H1 (cell line): ENCODE measurements around the gene FAM237A. TPM values are rescaled to one million over a fixed set of nuclear protein-coding genes. Genes with fewer than 3 reads are reported as not detected.

ENCODE experiments used
- CTCF ChIA-PET: fragments of 300-600 bp; sonication (Branson Sonifier 250); formaldehyde crosslinking; loops from one replicate; lab custom pipeline; 2021; ENCODE audit not compliant: partially characterized antibody; lab: Charles Lee
- POLR2A ChIA-PET: fragments of 300-600 bp; sonication (Branson Sonifier 250); formaldehyde crosslinking; loops from one replicate; lab custom pipeline; 2021; ENCODE audit warnings: inconsistent platforms; ENCODE audit not compliant: partially characterized antibody; lab: Charles Lee
- DNase-seq, 2 experiments: peaks; one replicate each; pipeline versions ENCODE4 v3.0.0 to v3.0.0-alpha.2; 2010 to 2022; ENCODE audit warnings: low spot score in 2 of 2, low read depth in 1 of 2, mixed read lengths in 1 of 2
- FAIRE-seq: peaks from 2 replicates; lab custom pipeline; 2011; peaks lifted over from hg19 to GRCh38; lab: Jason Lieb, UNC
- H2AFZ ChIP-seq: 2 replicates; pipeline ENCODE4 v1.8.1; 2012; ENCODE audit warnings: low read length, inconsistent platforms
- H2AK5ac ChIP-seq: 2 replicates; pipeline ENCODE4 v1.6.1; 2013; ENCODE audit warnings: low read depth, low read length
- H2BK120ac ChIP-seq: replicated peaks from 2 replicates; pipeline ENCODE3; 2013; ENCODE audit warnings: low read depth, low read length, inconsistent platforms
- H2BK12ac ChIP-seq: 2 replicates; pipeline ENCODE4 v1.6.1; 2013; ENCODE audit warnings: low read depth, low read length
- H2BK15ac ChIP-seq: 2 replicates; pipeline ENCODE4 v1.6.1; 2013; ENCODE audit warnings: low read length
- H2BK20ac ChIP-seq: 2 replicates; pipeline ENCODE4 v1.6.1; 2013; ENCODE audit warnings: low read length
- H2BK5ac ChIP-seq: 2 replicates; pipeline ENCODE4 v1.6.1; 2013; ENCODE audit warnings: low read depth, low read length
- H3K14ac ChIP-seq: 2 replicates; pipeline ENCODE4 v1.6.1; 2013; ENCODE audit warnings: inconsistent platforms; ENCODE audit not compliant: insufficient read length
- H3K18ac ChIP-seq: 2 replicates; pipeline ENCODE4 v1.6.1; 2013; ENCODE audit warnings: low read length; ENCODE audit errors: extremely low read depth
- H3K23ac ChIP-seq: 2 replicates; pipeline ENCODE4 v1.6.1; 2013; ENCODE audit warnings: inconsistent platforms; ENCODE audit not compliant: insufficient read length
- H3K23me2 ChIP-seq: 2 replicates; pipeline ENCODE4 v1.6.1; 2013; ENCODE audit warnings: low read depth, low read length
- H3K27ac ChIP-seq: 2 replicates; pipeline ENCODE4 v1.6.1; 2011; ENCODE audit warnings: low read depth, low read length, inconsistent platforms
- H3K27me3 ChIP-seq, 4 experiments: replicated peaks in 1 of 4; 1 replicate in 1 of 4; 2 replicates in 3 of 4; pipeline versions ENCODE4 v1.6.1 to v1.8.1; 2011 to 2013; ENCODE audit warnings: low read length in 3 of 4, mild to moderate bottlenecking in 3 of 4, inconsistent platforms in 2 of 4, mixed read lengths in 2 of 4, moderate library complexity in 1 of 4; ENCODE audit not compliant: control insufficient read depth in 3 of 4, insufficient read depth in 3 of 4; ENCODE audit errors: extremely low read depth in 1 of 4
- H3K36me3 ChIP-seq, 4 experiments: 2 replicates each; pipeline versions ENCODE4 v1.6.1 to v1.8.1; 2011 to 2013; ENCODE audit warnings: mild to moderate bottlenecking in 4 of 4, low read length in 3 of 4, moderate library complexity in 2 of 4, control low read depth in 1 of 4, inconsistent platforms in 1 of 4; ENCODE audit not compliant: insufficient read depth in 4 of 4, control insufficient read depth in 2 of 4
- H3K4ac ChIP-seq: replicated peaks from 2 replicates; pipeline ENCODE3; 2013; ENCODE audit warnings: low read length, low read depth, mixed read lengths, inconsistent platforms; ENCODE audit not compliant: insufficient read length
- H3K4me1 ChIP-seq, 4 experiments: replicated peaks in 1 of 4; 1 replicate in 1 of 4; 2 replicates in 3 of 4; pipeline versions ENCODE4 v1.6.1 to v1.8.1; 2011 to 2013; ENCODE audit warnings: low read length in 3 of 4, inconsistent platforms in 2 of 4, mixed read lengths in 1 of 4; ENCODE audit not compliant: insufficient read depth in 4 of 4, control insufficient read depth in 3 of 4
- H3K4me2 ChIP-seq, 2 experiments: 2 replicates each; pipeline versions ENCODE4 v1.6.1 to v1.8.1; 2011 to 2013; ENCODE audit warnings: low read depth in 2 of 2, low read length in 2 of 2, control low read depth in 1 of 2, inconsistent platforms in 1 of 2, mild to moderate bottlenecking in 1 of 2; ENCODE audit not compliant: insufficient read depth in 1 of 2
- H3K4me3 ChIP-seq, 4 experiments: fragments of 200-600, 300-600 bp in 1 of 4; sonication (generic), shearing (Covaris generic), sonication (Bioruptor Twin) in 1 of 4; 2 replicates each; pipeline versions ENCODE4 v1.5.1 to v1.8.1; 2011 to 2016; ENCODE audit warnings: low read length in 4 of 4, low read depth in 3 of 4, control low read depth in 2 of 4, inconsistent platforms in 2 of 4, mild to moderate bottlenecking in 2 of 4, mixed read lengths in 1 of 4, moderate library complexity in 1 of 4; ENCODE audit not compliant: insufficient read depth in 2 of 4; ENCODE audit errors: extremely low read depth in 1 of 4
- H3K56ac ChIP-seq: replicated peaks from 2 replicates; pipeline ENCODE3; 2013; ENCODE audit warnings: low read depth, mild to moderate bottlenecking, mixed read lengths, low read length, inconsistent platforms; ENCODE audit not compliant: insufficient read length
- H3K79me1 ChIP-seq: 2 replicates; pipeline ENCODE4 v1.6.1; 2013; ENCODE audit warnings: low read depth, low read length, control low read depth
- H3K79me2 ChIP-seq, 2 experiments: 2 replicates each; pipeline versions ENCODE4 v1.6.1 to v1.8.1; 2012 to 2013; ENCODE audit warnings: low read length in 2 of 2, mild to moderate bottlenecking in 2 of 2, inconsistent platforms in 1 of 2; ENCODE audit not compliant: insufficient read depth in 2 of 2, control insufficient read depth in 1 of 2
- H3K9ac ChIP-seq, 4 experiments: replicated peaks in 1 of 4; 1 replicate in 1 of 4; 2 replicates in 3 of 4; pipeline versions ENCODE4 v1.6.1 to v1.8.1; 2011 to 2013; ENCODE audit warnings: low read depth in 3 of 4, low read length in 3 of 4, control low read depth in 2 of 4, mild to moderate bottlenecking in 2 of 4, moderate library complexity in 2 of 4, inconsistent platforms in 1 of 4; ENCODE audit errors: extremely low read depth in 1 of 4
- H3K9me3 ChIP-seq, 2 experiments: 2 replicates each; pipeline versions ENCODE4 v1.6.1 to v1.8.1; 2012 to 2013; ENCODE audit warnings: mild to moderate bottlenecking in 2 of 2, moderate library complexity in 2 of 2, control low read depth in 1 of 2, inconsistent platforms in 1 of 2, low read depth in 1 of 2, low read length in 1 of 2, mixed read lengths in 1 of 2; ENCODE audit not compliant: insufficient read depth in 2 of 2
- H4K20me1 ChIP-seq, 2 experiments: replicated peaks in 1 of 2; 2 replicates each; pipeline versions ENCODE3 to v1.8.1; 2011 to 2013; ENCODE audit warnings: inconsistent platforms in 2 of 2, low read length in 2 of 2, mild to moderate bottlenecking in 1 of 2; ENCODE audit not compliant: insufficient read depth in 2 of 2, control insufficient read depth in 1 of 2
- H4K5ac ChIP-seq: 2 replicates; pipeline ENCODE4 v1.6.1; 2013; ENCODE audit warnings: low read length, low read depth, mixed read lengths, inconsistent platforms; ENCODE audit not compliant: insufficient read length
- H4K8ac ChIP-seq: 2 replicates; pipeline ENCODE4 v1.8.0; 2013; ENCODE audit warnings: mild to moderate bottlenecking, moderate library complexity, low read length, inconsistent platforms; ENCODE audit not compliant: insufficient read depth; ENCODE audit errors: extremely low read depth
- H4K91ac ChIP-seq: replicated peaks from 2 replicates; pipeline ENCODE3; 2013; ENCODE audit warnings: low read length, mixed read lengths, inconsistent platforms; ENCODE audit not compliant: insufficient read length
- CEBPB ChIP-seq: IDR thresholded peaks from 2 replicates; pipeline ENCODE4 v1.6.1; 2012; ENCODE audit warnings: low read depth, low read length
- CTCF ChIP-seq, 3 experiments: IDR thresholded peaks; 1 replicate in 2 of 3; 2 replicates in 1 of 3; pipeline versions ENCODE4 v1.5.1 to v1.6.1; 2011; ENCODE audit warnings: low read length in 3 of 3, mild to moderate bottlenecking in 3 of 3, inconsistent platforms in 2 of 3, low read depth in 1 of 3, moderate library complexity in 1 of 3; ENCODE audit not compliant: insufficient read depth in 1 of 3; ENCODE audit errors: control extremely low read depth in 1 of 3
- WGBS, 2 experiments: shearing (Covaris generic) in 1 of 2; methylation state at CpG; one replicate each; pipeline versions ENCODE4 v1.1.6 to v1.1.7; 2013 to 2015; ENCODE audit warnings: low lambda C conversion rate in 2 of 2, mixed read lengths in 2 of 2, inconsistent platforms in 1 of 2, low coverage in 1 of 2, missing lambda C conversion rate in 1 of 2; ENCODE audit not compliant: insufficient replicate concordance in 2 of 2, insufficient coverage in 1 of 2, insufficient read length in 1 of 2; ENCODE audit errors: extremely low coverage in 1 of 2, missing lambda C conversion rate in 1 of 2; 5-methylcytosine and 5-hydroxymethylcytosine counted together
- polyA plus RNA-seq, 7 experiments: library from polyadenylated mRNA; depleted of rRNA in 3 of 7; stranded (reverse) in 5 of 7; unstranded in 2 of 7; fragments of >200 nt in 5 of 7; fragments of 200-250 nt in 2 of 7; gene quantifications; 1 replicate in 5 of 7; 2 replicates in 1 of 7; 4 replicates in 1 of 7; pipeline versions ENCODE4 v1.2.1 to v1.2.3, GENCODE V29; 2011 to 2013; ENCODE audit warnings: missing spikeins in 2 of 7, mixed read lengths in 2 of 7
- total RNA-seq: library from RNA; stranded (reverse); fragmentation: NEBNext Ultra II Directional; extraction: Animal tissue kit (Norgen Biotek cat#: 25700); gene quantifications from 2 replicates; pipeline ENCODE4 v1.2.1, GENCODE V29; 2021

FAM237A gene
- total and polyA plus RNA-seq, 2 of the 8 experiments (the other 6 are each of a cell fraction or from before 2014, with no cell fraction given): not detected

- WGBS, 2 experiments: 90% methylated on average over 3 of the region's 3 CpGs; no CpG with 5 or more reads in 1 of the 2 experiments
- Histone ChIP-seq H4K8ac (no peak overlapping the region), H3K4me3 (no peak overlapping the region)
Observed at GRCh38 chr2:206619011-206619410, 23.3 kb upstream of the FAM237A start.

More at GRCh38 chr2:206619011-206619410, 23.3 kb upstream of the FAM237A start:
- no peak overlapping the region for H2BK20ac ChIP-seq
- H3K4me1 ChIP-seq: no peaks in the 10 kb centered on the region
- ChIA-PET POLR2A (no interaction called here), CTCF (interaction anchor here (1.6 kb wide), 1 partner anchor 11 kb away, joined by 5 read pairs; no protein-coding TSS in a partner anchor)
- H4K5ac ChIP-seq: no peak overlapping the region
- no peaks in the 10 kb centered on the region for H3K9me3 ChIP-seq
- H3K4me2 ChIP-seq: no peak overlapping the region
- H3K79me2 ChIP-seq: no peaks in the 10 kb centered on the region
- no peaks in the 10 kb centered on the region for H3K79me1 ChIP-seq
- no peak overlapping the region for H2BK12ac ChIP-seq
- no peak overlapping the region for H2AFZ ChIP-seq
- H3K27me3 ChIP-seq: no peaks in the 10 kb centered on the region
- H4K91ac ChIP-seq: no peak overlapping the region
- no peak overlapping the region for H3K56ac ChIP-seq
- FAIRE-seq (no peak), DNase-seq (no peak)
- H3K23ac ChIP-seq: no peak overlapping the region
- no peak for TF ChIP-seq CTCF (IDR thresholded peaks at IDR 0.05; ENCODE audit: control extremely low read depth in 1 of 3, insufficient read depth in 1 of 3, low read depth in 1 of 3, low read length in 3 of 3)
- no peak for TF ChIP-seq CEBPB
- no peak overlapping the region for H2BK120ac ChIP-seq
- H3K36me3 ChIP-seq: no peaks in the 10 kb centered on the region
- no peak overlapping the region for H2BK15ac ChIP-seq
- no peak overlapping the region for H2AK5ac ChIP-seq
- H2BK5ac ChIP-seq: no peak overlapping the region
- H3K4ac ChIP-seq: no peak overlapping the region
- H3K14ac ChIP-seq: no peak overlapping the region
- no peak overlapping the region for H3K18ac ChIP-seq
- no peaks in the 10 kb centered on the region for H3K23me2 ChIP-seq
- H3K27ac ChIP-seq: no peak overlapping the region
- no peaks in the 10 kb centered on the region for H4K20me1 ChIP-seq
- no peak overlapping the region for H3K9ac ChIP-seq
